Measurements from ENCODE around the gene OR4D10. TPM values are rescaled to one million over a fixed set of nuclear protein-coding genes. Genes with fewer than 3 reads are reported as not detected.
A peak's percentile ranks its signal among the peaks of the same experiment; 100 is the strongest.
"Not testable (repeated sequence)": the region's sequence is repeated elsewhere in the genome, so short reads cannot be mapped to it uniquely, and the experiment has no call there.

OR4D10 gene
- total RNA-seq, 1 donor from 2014 or later, result not detected

- Histone ChIP-seq H3K27me3 (ENCODE audit: low read depth) (no peaks in the 10 kb centered on the region), H3K9me3 (no peaks in the 10 kb centered on the region), H3K4me1 (no peaks in the 10 kb centered on the region), H3K27ac (no peak overlapping the region), H3K4me3 (no peak overlapping the region), H3K36me3 (no peaks in the 10 kb centered on the region)
- peak; percentile 74 for TF ChIP-seq CTCF (IDR thresholded peaks at IDR 0.05)
- DNase-seq, result no peak
- intact Hi-C loops (cut with DNase I), result no loop called here
- peak in 1 of 2 donors; percentile 59 for ATAC-seq
These were observed 43.1 kb upstream of the OR4D10 start for GRCh38 chr11:59429924-59430516.

GRCh38 chr11:59436169-59436568 is 36.9 kb upstream of the OR4D10 start, which contains the start of gene OR5A1:
TSS of gene OR5A1 (plus strand) at chr11:59436469. CDS start at chr11:59443169, 6,700 bp downstream.
- intact Hi-C loops (cut with DNase I), result no loop called here
- Histone ChIP-seq H3K27me3 (ENCODE audit: low read depth) (no peaks in the 10 kb centered on the region), H3K4me1 (no peaks in the 10 kb centered on the region), H3K36me3 (no peaks in the 10 kb centered on the region), H3K9me3 (no peaks in the 10 kb centered on the region), H3K27ac (no peak within 1 kb of the TSS), H3K4me3 (no peak within 1 kb of the TSS)
- no peak for DNase-seq
- no peak for ATAC-seq
- TF ChIP-seq CTCF (IDR thresholded peaks at IDR 0.05), result no peak

- no peaks in the 10 kb centered on the region for H3K36me3 ChIP-seq
- no peaks in the 10 kb centered on the region for H3K9me3 ChIP-seq
- H3K27me3 ChIP-seq (ENCODE audit: low read depth), result no peaks in the 10 kb centered on the region
- no peak for ATAC-seq
- H3K4me1 ChIP-seq, result no peaks in the 10 kb centered on the region
- H3K27ac ChIP-seq, result no peak overlapping the region
- no peak for DNase-seq
- intact Hi-C loops (cut with DNase I), result no loop called here
- no peak overlapping the region for H3K4me3 ChIP-seq
- no peak for TF ChIP-seq CTCF (IDR thresholded peaks at IDR 0.05)
These were observed 35.3 kb upstream of the OR4D10 start for GRCh38 chr11:59437770-59438169.

- H3K4me1 ChIP-seq; DNase-seq; H3K27me3 ChIP-seq (ENCODE audit: low read depth); H3K4me3 ChIP-seq; H3K27ac ChIP-seq; ATAC-seq; H3K9me3 ChIP-seq; H3K36me3 ChIP-seq; intact Hi-C loops (cut with DNase I): not testable (repeated sequence)
These were observed 27.5 kb upstream of the OR4D10 start for GRCh38 chr11:59445624-59446023.

- ATAC-seq, result no peak
- TF ChIP-seq CTCF (IDR thresholded peaks at IDR 0.05), result no peak
- no peaks in the 10 kb centered on the region for H3K27me3 ChIP-seq (ENCODE audit: low read depth)
- DNase-seq, result no peak
- H3K36me3 ChIP-seq, result no peaks in the 10 kb centered on the region
- H3K27ac ChIP-seq, result no peak overlapping the region
- intact Hi-C loops (cut with DNase I), result no loop called here
- H3K4me1 ChIP-seq, result no peaks in the 10 kb centered on the region
- H3K9me3 ChIP-seq, result no peaks in the 10 kb centered on the region
- H3K4me3 ChIP-seq, result no peak overlapping the region
These were observed 24.6 kb upstream of the OR4D10 start for GRCh38 chr11:59448484-59448883.

GRCh38 chr11:59456661-59457060 is 16.5 kb upstream of the OR4D10 start, which contains the start of gene OR4D6:
TSS of gene OR4D6 (plus strand) at chr11:59456961. CDS start at chr11:59456961, 0 bp downstream.
- no peaks in the 10 kb centered on the region for H3K4me1 ChIP-seq
- TF ChIP-seq CTCF (IDR thresholded peaks at IDR 0.05), result no peak
- H3K9me3 ChIP-seq, result no peaks in the 10 kb centered on the region
- H3K27me3 ChIP-seq (ENCODE audit: low read depth), result no peaks in the 10 kb centered on the region
- no peak within 1 kb of the TSS for H3K27ac ChIP-seq
- no peak within 1 kb of the TSS for H3K4me3 ChIP-seq
- no peaks in the 10 kb centered on the region for H3K36me3 ChIP-seq
- DNase-seq, result no peak
- intact Hi-C loops (cut with DNase I), result no loop called here
- no peak for ATAC-seq
